OCI-LY3 (cell line): ENCODE data around the gene NT5C3A.

Source experiments
- CTCF ChIP-seq: fragments of 200-600, 300-600 bp; sonication (generic); IDR thresholded peaks from 2 replicates; pipeline ENCODE4 v1.5.1; 2014; ENCODE audit warnings: antibody characterized with exemption, low read length, low read depth
- EZH2phosphoT487 ChIP-seq: fragments of 200-600 bp; shearing (Covaris generic); IDR thresholded peaks from 2 replicates; pipeline ENCODE4 v1.6.1; 2018; ENCODE audit warnings: antibody characterized with exemption, mixed run types, low read depth

- TF ChIP-seq CTCF (no peak), EZH2phosphoT487 (no peak)
Measured at GRCh38 chr7:33079763-33080690, 17.5 kb upstream of the NT5C3A start.
